GF-D8 (cell line): ENCODE results near the gene UVSSA.

Experiments
- DNase-seq: peaks from one replicate; lab custom pipeline; 2025; lab: John Stamatoyannopoulos, UW

UVSSA gene

DNA sequence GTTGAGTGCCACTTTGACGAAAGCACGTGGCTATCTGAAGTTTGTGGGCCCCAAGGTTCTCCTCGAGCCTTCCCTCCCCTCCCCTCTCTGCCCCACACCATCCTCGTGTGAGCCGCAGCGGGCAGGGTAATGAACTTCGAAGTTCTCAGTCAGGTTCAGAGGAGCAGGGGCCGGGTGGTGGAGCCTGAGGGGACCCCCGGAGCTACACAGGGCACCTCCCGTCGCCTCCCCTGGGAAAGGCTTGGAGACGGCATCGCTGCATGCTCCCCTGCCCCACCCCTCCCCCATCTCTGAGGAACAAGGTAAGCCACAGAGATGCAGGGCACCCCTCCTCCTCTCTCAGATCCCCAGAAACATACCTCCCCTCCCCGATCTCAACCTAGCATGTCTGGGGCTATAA, 62.1 kb downstream of the UVSSA start:
- no peak for DNase-seq

- no peak for DNase-seq
Measured at GRCh38 chr4:1409491-1410425, 62.8 kb downstream of the UVSSA start.

- DNase-seq, result no peak
Measured at GRCh38 chr4:1410491-1411325, 63.7 kb downstream of the UVSSA start.

- DNase-seq, result no peak
Measured at GRCh38 chr4:1411436-1412375, 64.7 kb downstream of the UVSSA start.

GRCh38 chr4:1412376-1413203, 65.6 kb downstream of the UVSSA start:
- no peak for DNase-seq

- no peak for DNase-seq
Measured at GRCh38 chr4:1413204-1413663, 66.2 kb downstream of the UVSSA start.

- DNase-seq, result no peak
Measured at GRCh38 chr4:1413687-1414479, 66.9 kb downstream of the UVSSA start.

DNA sequence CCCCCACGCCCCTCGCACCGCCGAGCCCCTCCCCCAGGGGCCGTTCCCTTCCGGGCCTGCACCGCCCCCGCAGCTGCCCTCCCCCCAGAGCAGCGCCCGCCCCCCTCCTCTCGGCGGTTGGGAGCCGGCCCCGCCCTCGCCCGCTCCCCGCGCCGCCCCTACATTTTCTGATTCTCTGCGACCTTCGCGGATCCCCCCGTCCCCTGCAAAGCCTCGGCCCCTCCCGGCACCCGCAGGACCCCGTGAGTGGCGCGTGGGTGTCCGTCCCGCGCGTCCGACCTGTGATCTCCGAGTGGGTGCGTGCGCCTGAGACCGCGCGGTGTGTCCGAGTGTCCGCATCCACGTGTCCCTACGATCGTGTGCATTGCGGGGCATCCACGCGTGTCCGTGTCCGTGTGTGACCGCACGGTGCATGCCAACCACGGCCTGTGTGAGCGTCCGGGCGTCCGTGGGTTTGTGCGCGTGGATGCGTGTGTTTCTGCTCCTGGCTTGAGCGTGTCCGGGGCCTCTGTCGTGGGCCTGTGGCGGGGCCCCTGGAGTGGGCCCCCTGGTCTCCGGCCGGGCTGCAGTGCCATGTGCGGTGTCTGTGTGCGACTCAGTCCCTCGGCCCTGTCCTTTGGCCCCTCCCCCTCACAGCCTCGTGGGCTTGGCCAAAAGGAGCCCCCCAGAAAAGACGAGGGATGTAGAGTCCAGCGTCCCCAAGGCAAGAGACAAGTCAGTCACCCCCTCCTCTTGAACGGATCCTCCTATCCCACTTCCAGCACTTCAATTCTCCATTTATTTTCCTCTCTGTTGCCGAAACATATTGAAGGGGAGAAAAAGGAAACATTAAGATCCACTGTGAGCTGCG, 68.0 kb downstream of the UVSSA start:
- DNase-seq, result no peak

- DNase-seq, result no peak
Measured at GRCh38 chr4:1415681-1415981, 68.6 kb downstream of the UVSSA start.

DNA sequence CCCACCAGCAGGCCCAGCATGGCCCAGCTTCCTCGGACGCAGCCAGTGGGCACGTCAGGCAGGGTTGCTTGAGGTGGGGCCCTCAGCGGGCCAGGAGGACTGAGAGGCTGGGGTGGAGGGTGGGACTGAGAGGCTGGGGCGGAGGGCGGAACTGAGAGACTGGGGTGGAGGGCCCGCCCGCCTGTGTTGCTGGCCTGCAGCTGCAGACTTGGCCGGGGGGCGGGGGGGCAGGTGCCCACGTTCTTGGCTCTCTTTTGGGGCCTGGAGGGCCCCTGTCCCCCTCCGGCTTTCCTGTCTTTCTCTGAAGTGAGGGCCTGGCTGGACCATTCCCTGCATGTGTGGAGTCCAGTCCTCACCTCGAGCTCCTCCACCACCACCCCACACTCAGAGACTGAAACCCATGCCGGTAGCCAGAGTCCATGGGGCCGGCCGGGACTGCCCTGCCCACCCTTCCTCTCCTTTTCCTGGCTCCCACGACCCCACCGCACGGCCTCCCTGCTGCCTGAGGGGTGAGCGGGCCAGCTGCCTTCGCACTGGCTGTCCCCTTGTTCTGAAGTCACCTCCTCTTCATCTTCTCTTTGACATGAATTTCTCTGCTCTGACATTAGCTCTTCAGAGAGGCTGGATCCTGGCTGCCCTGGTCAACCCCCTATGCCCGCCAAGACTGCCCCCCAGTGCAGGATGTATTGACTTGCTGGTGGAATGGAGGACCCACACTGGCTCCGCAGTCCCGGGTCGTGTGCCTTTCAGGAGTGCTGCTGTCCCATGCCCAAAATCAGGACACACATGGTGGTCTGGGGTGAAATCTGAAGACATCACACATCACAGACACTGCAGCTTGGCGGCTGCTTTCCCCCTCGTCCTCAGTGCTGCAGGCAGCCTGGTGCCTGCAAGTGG, 69.3 kb downstream of the UVSSA start:
- DNase-seq, result no peak

DNA sequence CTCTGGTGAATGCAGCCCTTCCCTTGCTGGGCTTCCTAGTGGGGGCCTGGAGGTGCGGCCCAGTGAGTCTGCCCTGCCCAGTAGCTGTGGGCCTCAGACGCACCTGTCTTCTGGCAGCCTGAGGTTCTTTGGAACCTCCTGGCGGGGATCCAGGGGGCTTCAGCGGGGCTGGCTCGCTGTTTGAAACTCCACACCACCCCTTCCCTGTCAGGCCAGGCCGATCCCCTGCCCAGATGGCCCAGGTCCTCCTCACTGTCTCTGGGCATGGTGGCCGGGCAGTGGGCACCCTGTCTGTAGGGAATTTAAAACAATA, 69.9 kb downstream of the UVSSA start:
- DNase-seq, result no peak

DNA sequence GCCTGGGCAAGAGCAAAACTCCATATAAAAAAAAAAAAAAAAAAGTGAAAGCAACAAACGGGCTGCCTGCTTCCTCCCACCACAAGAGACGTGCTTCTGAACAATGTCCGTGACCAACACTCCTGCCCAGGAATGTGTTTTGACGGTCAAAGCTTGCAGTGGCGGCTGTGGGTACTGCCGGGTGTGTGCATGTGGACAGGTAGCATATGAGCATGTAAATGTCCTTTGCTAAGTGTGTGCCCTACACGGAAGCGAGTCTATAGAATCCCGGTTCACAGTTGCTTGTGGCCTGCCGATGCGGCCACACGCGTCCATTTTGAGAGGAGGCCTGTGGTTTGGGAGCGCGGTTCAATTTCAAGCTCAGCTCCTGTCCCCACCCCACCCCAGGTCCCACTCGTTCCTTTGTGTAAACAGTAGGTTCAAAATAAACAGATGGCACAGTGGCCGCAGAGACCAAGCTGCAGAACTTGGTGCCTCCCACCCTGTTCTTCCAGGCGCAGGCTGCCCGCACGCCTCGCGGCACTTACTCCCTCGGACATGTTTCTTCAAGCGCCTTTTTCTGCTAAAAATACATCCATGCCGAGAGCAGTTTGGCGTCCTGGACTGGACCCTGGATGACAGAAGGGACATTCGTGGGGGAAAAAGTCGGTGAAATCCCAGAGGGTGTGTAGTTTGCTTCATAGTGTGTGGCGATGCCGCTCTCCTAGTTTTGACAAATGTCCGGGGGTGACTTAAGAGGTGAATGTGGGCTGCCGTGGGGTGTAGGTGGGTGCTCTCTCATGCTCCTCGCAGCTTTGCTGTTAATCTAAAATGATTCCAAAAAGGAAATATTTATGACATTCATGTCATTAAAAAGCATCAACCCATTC, 70.7 kb downstream of the UVSSA start:
- DNase-seq, result no peak

DNA sequence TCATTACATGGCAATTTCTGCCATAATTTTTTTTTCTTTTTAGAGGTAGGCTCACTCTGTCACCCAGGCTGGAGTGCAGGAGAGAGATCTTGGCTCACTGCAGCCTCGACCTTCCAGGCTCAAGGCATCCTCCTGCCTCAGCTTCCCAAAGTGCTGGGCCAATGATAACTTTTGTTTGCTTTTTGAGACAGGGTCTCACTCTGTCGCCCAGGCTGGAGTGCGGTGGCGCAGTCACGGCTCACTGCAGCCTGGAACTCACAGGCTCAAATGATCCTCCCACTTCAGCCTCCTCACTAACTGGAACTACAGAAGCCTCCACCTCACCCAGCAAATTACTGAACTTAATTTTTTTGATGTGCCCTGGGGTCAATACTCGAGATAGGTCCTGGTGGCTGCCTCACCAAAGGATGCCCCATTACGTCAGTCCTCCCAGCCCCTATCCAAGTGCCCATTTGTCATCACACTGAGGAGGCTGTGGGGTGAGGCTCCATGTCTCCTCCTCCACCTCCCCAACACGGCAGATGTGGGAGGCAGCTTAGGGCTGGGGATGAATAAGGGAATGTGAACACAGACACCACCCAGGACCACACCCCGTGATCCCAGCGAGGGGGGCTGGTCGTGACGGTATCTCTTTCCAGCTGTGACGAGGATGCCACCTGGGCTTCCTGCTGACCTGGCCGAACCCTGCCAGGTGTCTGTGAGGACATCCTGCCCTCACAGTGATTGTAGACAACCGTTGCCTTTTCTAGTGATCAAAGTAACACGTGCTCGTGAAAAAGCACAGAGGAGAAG, 71.7 kb downstream of the UVSSA start:
- DNase-seq, result no peak

- DNase-seq, result no peak
Measured at GRCh38 chr4:1419708-1420107, 72.7 kb downstream of the UVSSA start.

DNA sequence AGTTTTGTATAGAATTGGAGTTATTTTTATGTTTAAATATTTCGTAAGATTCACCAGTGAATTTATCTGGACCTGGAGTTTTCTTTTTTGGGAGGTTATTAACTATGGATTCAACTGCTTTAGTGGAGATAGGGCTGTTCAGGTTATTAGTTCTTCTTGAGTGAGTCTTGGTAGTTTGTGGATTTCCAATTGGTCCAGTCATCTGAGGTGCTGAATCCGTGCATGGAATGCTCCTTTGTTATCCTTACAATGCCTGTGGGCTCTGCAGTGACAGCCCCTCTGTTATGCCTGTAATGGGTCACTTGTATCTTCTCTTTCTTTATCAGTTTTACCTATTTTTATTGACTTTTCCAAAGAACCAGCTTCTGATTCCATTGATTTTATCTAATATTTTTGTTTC, 74.6 kb downstream of the UVSSA start:
- DNase-seq, result no peak

GRCh38 chr4:1427010-1427409, 80.0 kb downstream of the UVSSA start:
- DNase-seq, result no peak
